ENCODE results near the gene ADAT2. TPM values are rescaled to one million over a fixed set of nuclear protein-coding genes. Genes with fewer than 3 reads are reported as not detected.
A peak's percentile ranks its signal among the peaks of the same experiment; 100 is the strongest.

Gene ADAT2
- total RNA-seq, 1 donor from 2014 or later, result 8.1 TPM

DNA sequence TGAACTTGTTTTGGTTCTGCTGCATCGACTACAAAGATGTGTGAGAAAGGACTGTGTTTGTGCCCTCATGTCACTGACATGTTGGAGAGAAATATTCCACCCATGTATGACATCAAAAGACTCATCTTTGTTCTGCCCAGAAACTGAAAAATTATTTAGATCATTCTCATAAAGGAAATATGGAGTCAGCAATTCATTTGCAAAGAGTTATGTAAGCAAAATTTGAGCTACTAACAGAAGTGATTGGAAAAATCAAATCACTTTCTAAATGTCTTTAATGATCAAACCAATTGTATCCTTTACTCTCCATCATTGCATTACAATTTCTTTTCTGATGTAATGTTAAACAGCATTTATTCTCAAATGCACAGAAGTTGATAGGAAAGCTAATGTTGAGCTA, 19.3 kb downstream of the ADAT2 start:
- no peaks in the 10 kb centered on the region for H3K79me2 ChIP-seq (ENCODE audit: insufficient read depth, low read length)
- DNase-seq (ENCODE audit: low read depth) (no peak), FAIRE-seq (no peak)
- peaks cover under 1% of the 10 kb centered on the region for H3K36me3 ChIP-seq (ENCODE audit: insufficient read depth, low read length)
- H3K4me3 ChIP-seq (ENCODE audit: insufficient read depth, low read depth, low read length), result no peak overlapping the region
- H3K4me1 ChIP-seq (ENCODE audit: insufficient read depth, low read length), result peaks cover under 1% of the 10 kb centered on the region
- H4K20me1 ChIP-seq (ENCODE audit: insufficient read depth, low read length), result no peaks in the 10 kb centered on the region
- no peak overlapping the region for H2AFZ ChIP-seq (ENCODE audit: low read depth, low read length)
- H3K36me3 Mint-ChIP-seq (ENCODE audit: low read depth, unreplicated experiment), result no peaks in the 10 kb centered on the region
- no peak overlapping the region for H3K27ac Mint-ChIP-seq (ENCODE audit: unreplicated experiment)
- H3K4me3 Mint-ChIP-seq (ENCODE audit: unreplicated experiment), result no peak overlapping the region
- H3K9ac ChIP-seq (ENCODE audit: low read length), result no peak overlapping the region
- no peak overlapping the region for H3K4me2 ChIP-seq (ENCODE audit: low read length)
- H3K9me3 Mint-ChIP-seq (ENCODE audit: unreplicated experiment), result no peaks in the 10 kb centered on the region
- no peak for TF ChIP-seq EZH2 (IDR thresholded peaks at IDR 0.05; ENCODE audit: insufficient read depth, low read length)
- TF ChIP-seq, protein P1, sequence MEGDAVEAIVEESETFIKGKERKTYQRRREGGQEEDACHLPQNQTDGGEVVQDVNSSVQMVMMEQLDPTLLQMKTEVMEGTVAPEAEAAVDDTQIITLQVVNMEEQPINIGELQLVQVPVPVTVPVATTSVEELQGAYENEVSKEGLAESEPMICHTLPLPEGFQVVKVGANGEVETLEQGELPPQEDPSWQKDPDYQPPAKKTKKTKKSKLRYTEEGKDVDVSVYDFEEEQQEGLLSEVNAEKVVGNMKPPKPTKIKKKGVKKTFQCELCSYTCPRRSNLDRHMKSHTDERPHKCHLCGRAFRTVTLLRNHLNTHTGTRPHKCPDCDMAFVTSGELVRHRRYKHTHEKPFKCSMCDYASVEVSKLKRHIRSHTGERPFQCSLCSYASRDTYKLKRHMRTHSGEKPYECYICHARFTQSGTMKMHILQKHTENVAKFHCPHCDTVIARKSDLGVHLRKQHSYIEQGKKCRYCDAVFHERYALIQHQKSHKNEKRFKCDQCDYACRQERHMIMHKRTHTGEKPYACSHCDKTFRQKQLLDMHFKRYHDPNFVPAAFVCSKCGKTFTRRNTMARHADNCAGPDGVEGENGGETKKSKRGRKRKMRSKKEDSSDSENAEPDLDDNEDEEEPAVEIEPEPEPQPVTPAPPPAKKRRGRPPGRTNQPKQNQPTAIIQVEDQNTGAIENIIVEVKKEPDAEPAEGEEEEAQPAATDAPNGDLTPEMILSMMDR (IDR thresholded peaks at IDR 0.05; ENCODE audit: insufficient read depth, low read depth, low read length), result no peak
- H3K27me3 ChIP-seq (ENCODE audit: insufficient read depth, low read length), result no peaks in the 10 kb centered on the region
- H3K4me1 Mint-ChIP-seq (ENCODE audit: low read depth, unreplicated experiment), result peaks cover 8% of the 10 kb centered on the region
- no peaks in the 10 kb centered on the region for H3K9me3 ChIP-seq (ENCODE audit: insufficient read depth, low read depth, low read length)
- H3K27ac ChIP-seq (ENCODE audit: low read depth, low read length), result no peak overlapping the region
- no peaks in the 10 kb centered on the region for H3K27me3 Mint-ChIP-seq (ENCODE audit: low read depth, unreplicated experiment)

DNA sequence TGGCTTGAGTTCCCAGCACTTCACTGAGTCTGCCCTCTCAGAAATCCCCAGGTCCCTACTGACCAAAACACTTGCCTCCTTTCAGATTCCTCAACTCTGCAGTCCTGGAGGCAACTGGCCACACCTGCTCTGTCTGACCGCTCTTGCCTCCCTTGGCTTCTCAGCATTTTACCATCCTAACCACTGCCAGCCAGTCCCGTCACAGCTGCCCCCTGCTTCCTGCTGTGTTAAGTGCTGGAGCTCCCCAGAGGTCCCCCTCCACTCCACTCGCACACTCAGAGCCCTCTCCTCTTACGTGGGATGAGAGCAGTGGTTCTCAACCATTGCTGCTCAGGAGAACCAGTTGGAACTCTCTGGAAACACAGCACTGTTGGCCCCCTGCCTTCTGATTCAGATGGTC, 20.5 kb downstream of the ADAT2 start:
- no peak overlapping the region for H2AFZ ChIP-seq (ENCODE audit: low read depth, low read length)
- Mint-ChIP-seq H3K9me3 (ENCODE audit: unreplicated experiment) (no peaks in the 10 kb centered on the region), H3K27me3 (ENCODE audit: low read depth, unreplicated experiment) (no peaks in the 10 kb centered on the region), H3K4me3 (ENCODE audit: unreplicated experiment) (no peak overlapping the region), H3K4me1 (ENCODE audit: low read depth, unreplicated experiment) (peaks cover 13% of the 10 kb centered on the region), H3K27ac (ENCODE audit: unreplicated experiment) (no peak overlapping the region), H3K36me3 (ENCODE audit: low read depth, unreplicated experiment) (no peaks in the 10 kb centered on the region)
- no peak overlapping the region for H3K27ac ChIP-seq (ENCODE audit: low read depth, low read length)
- no peaks in the 10 kb centered on the region for H3K27me3 ChIP-seq (ENCODE audit: insufficient read depth, low read length)
- no peak for TF ChIP-seq EZH2 (IDR thresholded peaks at IDR 0.05; ENCODE audit: insufficient read depth, low read length)
- TF ChIP-seq, protein P1 (IDR thresholded peaks at IDR 0.05; ENCODE audit: insufficient read depth, low read depth, low read length), result no peak
- no peak for DNase-seq (ENCODE audit: low read depth)
- no peaks in the 10 kb centered on the region for H3K36me3 ChIP-seq (ENCODE audit: insufficient read depth, low read length)
- no peak for FAIRE-seq
- H3K9ac ChIP-seq (ENCODE audit: low read length), result no peak overlapping the region
- H3K4me2 ChIP-seq (ENCODE audit: low read length), result no peak overlapping the region
- H3K9me3 ChIP-seq (ENCODE audit: insufficient read depth, low read depth, low read length), result no peaks in the 10 kb centered on the region
- H3K79me2 ChIP-seq (ENCODE audit: insufficient read depth, low read length), result no peaks in the 10 kb centered on the region
- no peaks in the 10 kb centered on the region for H4K20me1 ChIP-seq (ENCODE audit: insufficient read depth, low read length)
- H3K4me1 ChIP-seq (ENCODE audit: insufficient read depth, low read length), result peaks cover 3% of the 10 kb centered on the region
- no peak overlapping the region for H3K4me3 ChIP-seq (ENCODE audit: insufficient read depth, low read depth, low read length)

DNA sequence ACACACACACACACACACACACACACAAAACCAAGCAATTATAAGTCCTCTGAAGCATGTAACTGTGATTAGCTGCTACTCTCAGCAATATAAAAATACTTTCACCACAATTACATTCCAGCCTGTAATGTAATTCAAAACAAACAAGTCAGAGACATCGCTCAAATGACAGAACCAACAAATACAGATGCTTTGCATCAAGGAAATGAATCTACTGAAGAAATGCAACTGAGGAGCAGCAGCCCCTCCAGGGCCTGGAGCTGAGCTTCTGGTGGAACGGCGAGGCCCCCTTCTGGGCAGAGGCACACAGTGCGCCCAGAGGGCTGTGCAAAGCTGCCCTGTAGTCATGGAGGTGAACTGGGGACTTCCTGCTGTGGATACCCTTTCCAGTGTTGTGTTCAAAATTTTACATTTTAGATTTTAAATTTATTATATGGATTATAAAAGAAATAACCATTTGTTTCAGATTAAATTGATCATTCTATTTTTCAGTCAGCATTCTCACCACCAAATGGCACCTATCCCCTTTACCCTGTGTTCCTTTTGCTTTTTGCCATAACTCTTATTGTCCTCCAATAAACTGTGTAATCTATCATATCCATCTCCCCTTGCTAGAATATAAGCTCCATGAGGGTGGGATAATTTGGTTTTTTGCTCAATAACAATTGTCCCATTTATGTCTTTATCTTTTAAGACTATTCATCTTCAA, 23.2 kb downstream of the ADAT2 start:
- Mint-ChIP-seq H3K27me3 (ENCODE audit: low read depth, unreplicated experiment) (no peaks in the 10 kb centered on the region), H3K4me3 (ENCODE audit: unreplicated experiment) (no peak overlapping the region), H3K4me1 (ENCODE audit: low read depth, unreplicated experiment) (peaks cover 13% of the 10 kb centered on the region), H3K36me3 (ENCODE audit: low read depth, unreplicated experiment) (no peaks in the 10 kb centered on the region), H3K27ac (ENCODE audit: unreplicated experiment) (no peak overlapping the region), H3K9me3 (ENCODE audit: unreplicated experiment) (no peaks in the 10 kb centered on the region)
- peak; percentile 77 for DNase-seq (ENCODE audit: low read depth)
- Histone ChIP-seq H3K79me2 (ENCODE audit: insufficient read depth, low read length) (no peaks in the 10 kb centered on the region), H3K4me1 (ENCODE audit: insufficient read depth, low read length) (peaks cover 3% of the 10 kb centered on the region), H4K20me1 (ENCODE audit: insufficient read depth, low read length) (no peaks in the 10 kb centered on the region), H3K27ac (ENCODE audit: low read depth, low read length) (no peak overlapping the region), H3K36me3 (ENCODE audit: insufficient read depth, low read length) (no peaks in the 10 kb centered on the region), H3K9ac (ENCODE audit: low read length) (peak overlapping the region; percentile 17), H3K27me3 (ENCODE audit: insufficient read depth, low read length) (no peaks in the 10 kb centered on the region), H2AFZ (ENCODE audit: low read depth, low read length) (no peak overlapping the region), H3K4me3 (ENCODE audit: insufficient read depth, low read depth, low read length) (no peak overlapping the region), H3K4me2 (ENCODE audit: low read length) (peak overlapping the region; percentile 22), H3K9me3 (ENCODE audit: insufficient read depth, low read depth, low read length) (no peaks in the 10 kb centered on the region)
- FAIRE-seq, result no peak
- TF ChIP-seq, protein P1 (IDR thresholded peaks at IDR 0.05; ENCODE audit: insufficient read depth, low read depth, low read length), result peak; percentile 100
- TF ChIP-seq EZH2 (IDR thresholded peaks at IDR 0.05; ENCODE audit: insufficient read depth, low read length), result no peak

Data from astrocyte (in vitro differentiated cells and primary cell).